Pons (tissue), 1 donor: ENCODE measurements around the gene HPS5.
"Not testable (repeated sequence)": the region's sequence is repeated elsewhere in the genome, so short reads cannot be mapped to it uniquely, and the experiment has no call there.

Source experiments
- DNase-seq: peaks from one replicate; pipeline ENCODE4 v3.0.0-alpha.2; 2016; ENCODE audit warnings: low spot score

The HPS5 gene

DNA sequence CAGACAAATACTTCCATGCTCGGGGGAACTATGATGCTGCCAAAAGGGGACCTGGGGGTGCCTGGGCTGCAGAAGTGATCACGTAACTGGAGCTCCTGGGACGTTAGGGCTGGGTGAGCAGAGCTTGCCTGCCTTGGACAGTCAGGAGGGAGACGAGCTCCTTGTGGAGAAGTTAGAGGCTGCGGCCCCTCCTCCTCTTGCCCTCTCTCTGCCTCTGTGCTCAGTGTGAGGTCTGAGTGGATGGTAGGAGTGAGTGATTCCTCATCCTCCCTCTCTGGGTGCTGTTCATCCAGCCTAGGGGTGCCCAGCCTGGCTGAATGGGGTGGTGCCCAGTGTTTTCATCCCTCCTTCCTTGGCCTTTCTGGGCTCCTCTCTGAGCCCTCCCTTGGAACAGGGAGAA lies 52.7 kb downstream of the HPS5 start:
- DNase-seq: not testable (repeated sequence)

GRCh38 chr11:18267335-18268133 lies 54.4 kb downstream of the HPS5 start:
- not testable (repeated sequence) for DNase-seq

- DNase-seq: no peak
Observed at GRCh38 chr11:18265949-18266348, 56.0 kb downstream of the HPS5 start, which contains the start of gene SAA1. SAA1 (plus strand) TSS chr11:18266264; CDS start chr11:18266888, 624 bp downstream.

GRCh38 chr11:18264677-18265555 lies 57.0 kb downstream of the HPS5 start:
- no peak for DNase-seq

GRCh38 chr11:18264035-18264434 lies 57.9 kb downstream of the HPS5 start:
- DNase-seq: no peak

GRCh38 chr11:18262681-18263350 lies 59.1 kb downstream of the HPS5 start:
- not testable (repeated sequence) for DNase-seq

DNA sequence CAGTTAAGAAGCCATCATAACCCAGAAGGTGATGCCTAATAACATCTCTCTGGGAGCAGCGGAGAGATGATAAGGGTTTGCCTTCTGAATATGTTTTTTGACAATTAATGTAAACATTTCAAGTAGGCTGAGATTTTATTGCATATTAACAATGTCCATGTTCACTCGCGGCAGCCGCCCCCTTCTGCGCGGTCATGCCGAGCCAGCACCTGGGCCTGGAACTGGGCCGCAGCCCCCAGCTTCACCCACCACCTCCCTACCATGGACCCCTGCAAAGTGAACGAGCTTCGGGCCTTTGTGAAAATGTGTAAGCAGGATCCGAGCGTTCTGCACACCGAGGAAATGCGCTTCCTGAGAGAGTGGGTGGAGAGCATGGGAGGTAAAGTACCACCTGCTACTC lies 60.2 kb downstream of the HPS5 start:
- no peak for DNase-seq

DNA sequence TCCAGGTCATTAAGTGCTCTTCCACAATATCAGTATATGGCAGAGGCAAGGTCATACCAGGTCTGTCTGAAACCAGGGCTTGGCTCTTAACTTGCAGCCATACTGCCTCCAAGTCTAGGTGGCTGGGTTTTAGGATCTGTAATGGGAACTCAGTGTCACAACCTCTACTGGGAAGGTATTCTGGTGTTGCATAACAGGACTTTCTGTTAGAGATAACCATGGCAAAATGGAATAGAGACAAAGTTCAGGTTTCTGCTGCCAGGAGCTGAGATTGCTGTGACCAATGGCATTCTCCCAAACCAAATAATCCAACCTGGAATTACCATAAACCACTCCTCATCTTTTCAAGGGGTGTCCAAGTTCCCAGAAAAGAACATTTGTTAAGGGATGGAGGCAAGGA lies 62.7 kb downstream of the HPS5 start:
- DNase-seq: no peak

GRCh38 chr11:18254781-18255361 lies 67.1 kb downstream of the HPS5 start:
- DNase-seq: no peak

- DNase-seq: no peak
Observed at GRCh38 chr11:18253778-18254338, 68.1 kb downstream of the HPS5 start.

- DNase-seq: no peak
Observed at GRCh38 chr11:18253233-18253632, 68.7 kb downstream of the HPS5 start.

GRCh38 chr11:18248561-18248960 lies 73.4 kb downstream of the HPS5 start, which contains the start of gene SAA2:
SAA2 (minus strand) TSS chr11:18248668; CDS start chr11:18248011, 657 bp downstream.
- no peak for DNase-seq

GRCh38 chr11:18247191-18247581 lies 74.8 kb downstream of the HPS5 start:
- DNase-seq: not testable (repeated sequence)

GRCh38 chr11:18246379-18247190 lies 75.4 kb downstream of the HPS5 start:
- DNase-seq: not testable (repeated sequence)

DNA sequence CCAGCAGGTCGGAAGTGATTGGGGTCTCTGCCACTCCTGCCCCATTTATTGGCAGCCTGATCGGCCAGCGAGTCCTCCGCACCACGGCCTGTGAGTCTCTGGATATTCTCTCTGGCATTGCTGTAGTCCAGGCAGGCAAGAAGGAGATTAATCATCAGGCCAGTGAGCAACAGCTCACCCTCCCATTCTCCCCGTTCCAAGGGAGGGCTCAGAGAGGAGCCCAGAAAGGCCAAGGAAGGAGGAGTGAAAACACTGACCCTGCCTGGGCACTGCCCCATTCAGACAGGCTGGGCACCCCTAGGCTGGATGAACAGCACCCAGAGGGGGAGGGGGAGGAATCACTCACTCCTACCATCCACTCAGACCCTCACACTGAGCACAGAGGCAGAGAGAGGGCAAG lies 76.5 kb downstream of the HPS5 start:
- no peak for DNase-seq

DNA sequence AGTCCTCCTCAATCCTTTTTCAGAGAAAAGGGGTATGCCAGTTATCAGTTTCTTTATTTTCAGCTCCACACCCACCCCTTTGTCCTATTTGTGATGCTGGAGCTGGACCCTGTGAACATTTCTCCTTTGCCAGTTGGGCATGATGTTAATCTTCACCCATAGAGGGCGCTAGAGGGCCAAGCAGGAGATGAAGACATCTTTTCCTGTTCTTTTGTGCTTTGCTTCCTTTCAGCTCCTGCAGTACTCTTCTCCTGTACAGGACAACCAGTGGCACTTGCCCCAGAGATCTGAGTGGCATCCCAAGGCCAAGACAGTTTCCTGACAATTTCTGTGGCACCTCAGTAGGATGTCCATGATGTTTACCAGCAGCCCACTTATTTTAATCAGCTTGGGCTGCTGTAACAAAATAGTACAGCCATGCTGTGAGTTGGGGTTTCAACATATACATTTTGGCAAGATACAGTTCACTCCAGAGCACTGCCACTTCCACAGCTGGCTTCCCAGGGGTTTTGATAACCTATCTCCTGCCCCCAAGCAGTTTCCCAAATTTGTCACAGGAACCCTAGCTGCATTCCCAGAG lies 78.1 kb downstream of the HPS5 start:
- DNase-seq: peak; percentile 49

DNA sequence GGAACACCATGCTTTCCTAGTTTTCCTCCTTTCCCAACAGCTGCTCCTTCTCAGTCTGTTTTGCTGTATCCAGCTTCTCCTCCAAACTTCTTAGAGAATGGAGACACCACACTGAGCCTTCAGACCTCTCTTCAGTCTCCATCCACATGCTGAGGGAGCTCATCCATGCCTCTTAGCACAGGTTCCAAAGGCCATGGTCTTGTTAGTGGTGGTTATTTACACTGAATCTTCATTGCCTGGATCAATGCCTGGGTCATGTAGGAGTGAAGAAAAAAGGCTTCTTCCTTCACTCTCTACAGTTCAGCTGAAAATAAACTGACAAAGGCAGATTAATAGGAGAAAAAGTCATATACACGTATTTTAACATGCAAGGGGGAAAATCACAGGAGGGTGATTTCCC lies 82.3 kb downstream of the HPS5 start:
- no peak for DNase-seq

DNA sequence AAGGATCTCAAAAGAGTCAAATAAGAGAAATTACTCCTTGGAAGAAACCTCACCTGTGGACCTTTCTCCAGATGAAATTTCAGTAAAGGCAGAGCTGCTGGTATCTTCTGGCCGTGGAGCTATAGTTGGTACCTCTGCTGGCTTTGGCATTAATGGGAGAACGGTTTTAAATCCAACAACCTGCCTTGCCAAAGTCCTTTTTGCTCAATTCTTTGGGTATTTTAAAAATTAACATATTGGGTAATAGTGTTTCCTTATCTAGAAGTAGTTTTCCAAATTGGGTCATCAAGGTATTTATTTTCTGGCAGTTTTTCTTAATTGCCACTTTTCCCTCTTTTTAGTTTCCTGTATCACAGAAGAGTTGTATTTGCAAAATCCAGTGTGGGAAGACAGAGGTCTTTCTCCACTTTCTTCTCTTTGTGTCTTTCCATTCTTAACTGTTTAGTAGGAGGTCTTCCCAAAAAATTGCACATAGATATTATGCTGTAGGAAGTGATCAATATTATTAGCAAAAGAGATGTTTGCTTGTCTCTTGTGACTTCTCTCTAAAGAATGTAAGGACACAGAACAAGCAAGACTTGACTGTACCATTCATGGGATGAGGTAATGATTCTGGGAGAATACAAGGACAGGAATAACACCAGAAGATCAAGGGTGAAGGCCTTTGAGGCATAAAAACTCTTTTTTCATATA lies 85.1 kb downstream of the HPS5 start, which contains the start of gene SAA4:
Gene SAA4, minus strand, starts transcription at position 139 of the 693 bp plus-strand sequence. CDS start 876 bp downstream, outside the sequence.
- no peak for DNase-seq
